Measurements from ENCODE around the gene PIK3CD.
"Not testable (repeated sequence)": the region's sequence is repeated elsewhere in the genome, so short reads cannot be mapped to it uniquely, and the experiment has no call there.

PIK3CD gene

GRCh38 chr1:9654051-9654833, 2.7 kb downstream of the PIK3CD start:
- DNase-seq (ENCODE audit: low read depth in 1 of 2, low spot score in 1 of 2): no peak

- peak in 1 of 2 donors; percentile 38 for DNase-seq (ENCODE audit: low read depth in 1 of 2, low spot score in 1 of 2)
Observed at GRCh38 chr1:9654834-9655723, 3.5 kb downstream of the PIK3CD start.

GRCh38 chr1:9655836-9656235, 4.3 kb downstream of the PIK3CD start:
- no peak for DNase-seq (ENCODE audit: low read depth in 1 of 2, low spot score in 1 of 2)

- DNase-seq (ENCODE audit: low read depth in 1 of 2, low spot score in 1 of 2): no peak
Observed at GRCh38 chr1:9657521-9658032, 6.0 kb downstream of the PIK3CD start.

GRCh38 chr1:9658199-9658598, 6.7 kb downstream of the PIK3CD start:
- no peak for DNase-seq (ENCODE audit: low read depth in 1 of 2, low spot score in 1 of 2)

GRCh38 chr1:9659328-9659727, 7.8 kb downstream of the PIK3CD start:
- no peak for DNase-seq (ENCODE audit: low read depth in 1 of 2, low spot score in 1 of 2)

- DNase-seq (ENCODE audit: low read depth in 1 of 2, low spot score in 1 of 2): no peak
Observed at GRCh38 chr1:9663257-9663656, 11.7 kb downstream of the PIK3CD start.

GRCh38 chr1:9665193-9665592, 13.7 kb downstream of the PIK3CD start:
- no peak for DNase-seq (ENCODE audit: low read depth in 1 of 2, low spot score in 1 of 2)

GRCh38 chr1:9668080-9668479, 16.5 kb downstream of the PIK3CD start:
- no peak for DNase-seq (ENCODE audit: low read depth in 1 of 2, low spot score in 1 of 2)

- DNase-seq (ENCODE audit: low read depth in 1 of 2, low spot score in 1 of 2): no peak
Observed at GRCh38 chr1:9670085-9670484, 18.6 kb downstream of the PIK3CD start.

- no peak for DNase-seq (ENCODE audit: low read depth in 1 of 2, low spot score in 1 of 2)
Observed at GRCh38 chr1:9671377-9672140, 20.0 kb downstream of the PIK3CD start.

GRCh38 chr1:9672444-9672843, 20.9 kb downstream of the PIK3CD start:
- no peak for DNase-seq (ENCODE audit: low read depth in 1 of 2, low spot score in 1 of 2)

- no peak for DNase-seq (ENCODE audit: low read depth in 1 of 2, low spot score in 1 of 2)
Observed at GRCh38 chr1:9675393-9675792, 23.9 kb downstream of the PIK3CD start.

- not testable (repeated sequence) for DNase-seq (ENCODE audit: low read depth in 1 of 2, low spot score in 1 of 2)
Observed at GRCh38 chr1:9676128-9676527, 24.6 kb downstream of the PIK3CD start.

- DNase-seq (ENCODE audit: low read depth in 1 of 2, low spot score in 1 of 2): no peak
Observed at GRCh38 chr1:9676815-9677393, 25.4 kb downstream of the PIK3CD start.

- DNase-seq (ENCODE audit: low read depth in 1 of 2, low spot score in 1 of 2): no peak
Observed at GRCh38 chr1:9680091-9680490, 28.6 kb downstream of the PIK3CD start.

- no peak for DNase-seq (ENCODE audit: low read depth in 1 of 2, low spot score in 1 of 2)
Observed at GRCh38 chr1:9680828-9681227, 29.3 kb downstream of the PIK3CD start.

GRCh38 chr1:9684801-9685200, 33.3 kb downstream of the PIK3CD start:
- no peak for DNase-seq (ENCODE audit: low read depth in 1 of 2, low spot score in 1 of 2)

GRCh38 chr1:9687120-9687873, 35.8 kb downstream of the PIK3CD start:
- peak; percentile 16 to 63 for DNase-seq (ENCODE audit: low read depth in 1 of 2, low spot score in 1 of 2)
